Measurements from ENCODE around the gene CTSH. TPM values are rescaled to one million over a fixed set of nuclear protein-coding genes. Genes with fewer than 3 reads are reported as not detected.

Gene CTSH, protein sequence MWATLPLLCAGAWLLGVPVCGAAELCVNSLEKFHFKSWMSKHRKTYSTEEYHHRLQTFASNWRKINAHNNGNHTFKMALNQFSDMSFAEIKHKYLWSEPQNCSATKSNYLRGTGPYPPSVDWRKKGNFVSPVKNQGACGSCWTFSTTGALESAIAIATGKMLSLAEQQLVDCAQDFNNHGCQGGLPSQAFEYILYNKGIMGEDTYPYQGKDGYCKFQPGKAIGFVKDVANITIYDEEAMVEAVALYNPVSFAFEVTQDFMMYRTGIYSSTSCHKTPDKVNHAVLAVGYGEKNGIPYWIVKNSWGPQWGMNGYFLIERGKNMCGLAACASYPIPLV
- 19.7 and 41.2 TPM in 2 replicates for total RNA-seq (2014; rRNA removed; shearing (Covaris generic))
- polyA plus RNA-seq (2016; fragmentation: Nextera tagmentation; extraction: Ambion mirVana), result 18.2 and 19.9 TPM in 2 replicates
- long read RNA-seq, transcript CTSH-201 (12 exons, 2,190 nt), result major isoform, 22 of 24 reads
- long read RNA-seq, partial matches to known transcripts, result 0 of 24 reads
- long read RNA-seq, other reads (novel, unspliced or antisense), result 2 of 24 reads

DNA sequence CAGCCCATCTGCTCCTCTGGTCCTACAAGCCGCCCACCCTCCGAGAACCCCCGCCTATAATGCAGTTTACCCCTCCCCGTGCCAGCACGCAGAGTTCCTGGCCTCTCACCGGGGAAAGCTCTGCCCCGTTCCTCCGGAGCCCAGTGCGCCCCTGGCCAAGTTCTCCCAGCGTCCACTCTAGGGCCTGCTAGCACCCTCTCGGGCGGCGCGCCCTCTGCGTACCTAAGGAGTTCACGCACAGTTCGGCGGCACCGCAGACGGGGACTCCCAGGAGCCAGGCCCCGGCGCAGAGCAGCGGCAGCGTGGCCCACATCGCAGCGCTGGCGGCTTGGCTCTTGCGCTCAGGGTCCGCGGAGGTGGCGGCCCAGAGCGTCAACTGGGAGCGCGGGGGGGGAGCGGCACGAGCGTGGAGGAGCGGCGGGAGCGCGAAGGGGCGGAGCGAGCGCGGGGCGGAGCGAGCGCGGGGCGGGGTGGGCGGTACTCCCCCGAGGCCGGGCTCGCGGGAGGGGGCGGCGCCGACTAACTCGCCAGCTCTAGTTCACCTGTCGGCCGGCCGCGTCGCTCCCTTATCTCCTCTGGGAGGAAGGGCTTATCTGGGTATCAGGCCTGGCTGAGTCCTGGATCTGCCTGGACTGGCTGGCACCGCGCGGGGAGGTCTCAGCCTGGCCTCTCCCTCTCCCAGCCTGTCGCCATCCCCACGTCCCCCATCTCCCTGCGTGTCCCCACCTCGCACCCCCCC lies at the start of gene CTSH:
TSS of gene CTSH (minus strand) at position 378 of the 739 bp plus-strand sequence. CDS start at position 313, 65 bp downstream.
- TF ChIP-seq, protein P1, sequence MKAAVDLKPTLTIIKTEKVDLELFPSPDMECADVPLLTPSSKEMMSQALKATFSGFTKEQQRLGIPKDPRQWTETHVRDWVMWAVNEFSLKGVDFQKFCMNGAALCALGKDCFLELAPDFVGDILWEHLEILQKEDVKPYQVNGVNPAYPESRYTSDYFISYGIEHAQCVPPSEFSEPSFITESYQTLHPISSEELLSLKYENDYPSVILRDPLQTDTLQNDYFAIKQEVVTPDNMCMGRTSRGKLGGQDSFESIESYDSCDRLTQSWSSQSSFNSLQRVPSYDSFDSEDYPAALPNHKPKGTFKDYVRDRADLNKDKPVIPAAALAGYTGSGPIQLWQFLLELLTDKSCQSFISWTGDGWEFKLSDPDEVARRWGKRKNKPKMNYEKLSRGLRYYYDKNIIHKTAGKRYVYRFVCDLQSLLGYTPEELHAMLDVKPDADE (IDR thresholded peaks at IDR 0.05), result no peak
- TF ChIP-seq JUNB (IDR thresholded peaks at IDR 0.05; ENCODE audit: unreplicated experiment) (no peak), CREB1 (CRISPR knock-in tag; IDR thresholded peaks at IDR 0.05; ENCODE audit: low read depth) (no peak), NANOG (IDR thresholded peaks at IDR 0.05; ENCODE audit: borderline replicate concordance) (no peak), EZH2 (IDR thresholded peaks at IDR 0.05; ENCODE audit: low read depth, unreplicated experiment) (peak; percentile 30), POLR2AphosphoS5 (IDR thresholded peaks at IDR 0.05; ENCODE audit: low read depth) (peak; percentile 61), ZNF114 (CRISPR knock-in tag; IDR thresholded peaks at IDR 0.05) (no peak)
- Histone ChIP-seq H3K27me3 (ENCODE audit: insufficient read depth) (peaks cover 23% of the 10 kb centered on the region), H2AFZ (peak within 1 kb of the TSS; percentile 96), H3K4me2 (peak within 1 kb of the TSS; percentile 88), H3K27ac (ENCODE audit: low read depth) (no peak within 1 kb of the TSS), H3K36me3 (ENCODE audit: insufficient read depth) (no peaks in the 10 kb centered on the region), H3K79me2 (replicated peaks; ENCODE audit: insufficient read depth) (no peaks in the 10 kb centered on the region), H4K20me1 (replicated peaks; ENCODE audit: insufficient read depth) (no peaks in the 10 kb centered on the region), H3F3A (replicated peaks; ENCODE audit: low read depth) (no peaks in the 10 kb centered on the region), H3K9me2 (ENCODE audit: insufficient read depth) (no peaks in the 10 kb centered on the region), H3K4me1 (ENCODE audit: insufficient read depth) (no peaks in the 10 kb centered on the region), H3K4me3 (peak within 1 kb of the TSS; percentile 76)
- Mint-ChIP-seq H3K9me3 (no peaks in the 10 kb centered on the region; the same call in 2 of the 3 replicates), H3K27me3 (ENCODE audit: insufficient read depth, low read depth, poor library complexity) (peaks cover 22% of the 10 kb centered on the region), H3K4me3 (peak within 1 kb of the TSS; percentile 78), H3K4me1 (peaks cover 8% of the 10 kb centered on the region), H3K36me3 (ENCODE audit: low read depth) (no peaks in the 10 kb centered on the region; the same call in 2 of the 3 replicates), H3K27ac (no peak within 1 kb of the TSS)
- DNase-seq (ENCODE audit: low spot score) (peak; percentile 92), ATAC-seq (peak; percentile 88)

DNA sequence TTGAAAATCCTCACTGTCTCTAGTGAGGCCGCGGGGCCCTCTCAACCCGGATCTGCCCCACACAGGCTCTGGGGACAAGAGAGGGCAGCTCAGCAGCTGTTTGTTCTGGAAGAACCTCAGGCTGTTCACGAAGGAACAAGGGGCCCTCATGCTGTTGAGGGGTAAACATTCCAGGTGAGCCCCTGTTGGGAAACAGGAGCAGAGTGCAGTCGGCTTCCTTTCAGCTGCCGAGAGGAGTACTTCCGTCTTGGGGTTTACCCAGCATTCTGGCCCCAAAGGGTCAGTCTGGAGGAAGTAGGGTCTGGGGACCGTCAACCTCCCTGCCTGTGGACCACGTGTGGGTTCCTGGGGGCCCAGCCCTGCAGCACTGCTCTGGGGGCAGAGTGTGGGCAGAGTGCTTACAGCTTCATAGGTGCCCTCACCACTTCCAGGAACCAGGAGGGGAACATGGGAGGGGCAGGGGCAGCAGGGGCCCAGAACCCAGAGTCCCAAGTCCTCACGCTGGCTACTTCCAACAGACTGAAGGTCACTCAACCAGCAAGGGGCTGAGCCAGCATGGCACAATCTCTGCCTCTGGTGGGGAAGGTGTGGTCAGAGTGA lies 49.2 kb upstream of the CTSH start:
- peak; percentile 52 for ATAC-seq
- H3K27ac Mint-ChIP-seq, result no peak overlapping the region
- no peaks in the 10 kb centered on the region for H3F3A ChIP-seq (replicated peaks; ENCODE audit: low read depth)
- TF ChIP-seq, protein P2, sequence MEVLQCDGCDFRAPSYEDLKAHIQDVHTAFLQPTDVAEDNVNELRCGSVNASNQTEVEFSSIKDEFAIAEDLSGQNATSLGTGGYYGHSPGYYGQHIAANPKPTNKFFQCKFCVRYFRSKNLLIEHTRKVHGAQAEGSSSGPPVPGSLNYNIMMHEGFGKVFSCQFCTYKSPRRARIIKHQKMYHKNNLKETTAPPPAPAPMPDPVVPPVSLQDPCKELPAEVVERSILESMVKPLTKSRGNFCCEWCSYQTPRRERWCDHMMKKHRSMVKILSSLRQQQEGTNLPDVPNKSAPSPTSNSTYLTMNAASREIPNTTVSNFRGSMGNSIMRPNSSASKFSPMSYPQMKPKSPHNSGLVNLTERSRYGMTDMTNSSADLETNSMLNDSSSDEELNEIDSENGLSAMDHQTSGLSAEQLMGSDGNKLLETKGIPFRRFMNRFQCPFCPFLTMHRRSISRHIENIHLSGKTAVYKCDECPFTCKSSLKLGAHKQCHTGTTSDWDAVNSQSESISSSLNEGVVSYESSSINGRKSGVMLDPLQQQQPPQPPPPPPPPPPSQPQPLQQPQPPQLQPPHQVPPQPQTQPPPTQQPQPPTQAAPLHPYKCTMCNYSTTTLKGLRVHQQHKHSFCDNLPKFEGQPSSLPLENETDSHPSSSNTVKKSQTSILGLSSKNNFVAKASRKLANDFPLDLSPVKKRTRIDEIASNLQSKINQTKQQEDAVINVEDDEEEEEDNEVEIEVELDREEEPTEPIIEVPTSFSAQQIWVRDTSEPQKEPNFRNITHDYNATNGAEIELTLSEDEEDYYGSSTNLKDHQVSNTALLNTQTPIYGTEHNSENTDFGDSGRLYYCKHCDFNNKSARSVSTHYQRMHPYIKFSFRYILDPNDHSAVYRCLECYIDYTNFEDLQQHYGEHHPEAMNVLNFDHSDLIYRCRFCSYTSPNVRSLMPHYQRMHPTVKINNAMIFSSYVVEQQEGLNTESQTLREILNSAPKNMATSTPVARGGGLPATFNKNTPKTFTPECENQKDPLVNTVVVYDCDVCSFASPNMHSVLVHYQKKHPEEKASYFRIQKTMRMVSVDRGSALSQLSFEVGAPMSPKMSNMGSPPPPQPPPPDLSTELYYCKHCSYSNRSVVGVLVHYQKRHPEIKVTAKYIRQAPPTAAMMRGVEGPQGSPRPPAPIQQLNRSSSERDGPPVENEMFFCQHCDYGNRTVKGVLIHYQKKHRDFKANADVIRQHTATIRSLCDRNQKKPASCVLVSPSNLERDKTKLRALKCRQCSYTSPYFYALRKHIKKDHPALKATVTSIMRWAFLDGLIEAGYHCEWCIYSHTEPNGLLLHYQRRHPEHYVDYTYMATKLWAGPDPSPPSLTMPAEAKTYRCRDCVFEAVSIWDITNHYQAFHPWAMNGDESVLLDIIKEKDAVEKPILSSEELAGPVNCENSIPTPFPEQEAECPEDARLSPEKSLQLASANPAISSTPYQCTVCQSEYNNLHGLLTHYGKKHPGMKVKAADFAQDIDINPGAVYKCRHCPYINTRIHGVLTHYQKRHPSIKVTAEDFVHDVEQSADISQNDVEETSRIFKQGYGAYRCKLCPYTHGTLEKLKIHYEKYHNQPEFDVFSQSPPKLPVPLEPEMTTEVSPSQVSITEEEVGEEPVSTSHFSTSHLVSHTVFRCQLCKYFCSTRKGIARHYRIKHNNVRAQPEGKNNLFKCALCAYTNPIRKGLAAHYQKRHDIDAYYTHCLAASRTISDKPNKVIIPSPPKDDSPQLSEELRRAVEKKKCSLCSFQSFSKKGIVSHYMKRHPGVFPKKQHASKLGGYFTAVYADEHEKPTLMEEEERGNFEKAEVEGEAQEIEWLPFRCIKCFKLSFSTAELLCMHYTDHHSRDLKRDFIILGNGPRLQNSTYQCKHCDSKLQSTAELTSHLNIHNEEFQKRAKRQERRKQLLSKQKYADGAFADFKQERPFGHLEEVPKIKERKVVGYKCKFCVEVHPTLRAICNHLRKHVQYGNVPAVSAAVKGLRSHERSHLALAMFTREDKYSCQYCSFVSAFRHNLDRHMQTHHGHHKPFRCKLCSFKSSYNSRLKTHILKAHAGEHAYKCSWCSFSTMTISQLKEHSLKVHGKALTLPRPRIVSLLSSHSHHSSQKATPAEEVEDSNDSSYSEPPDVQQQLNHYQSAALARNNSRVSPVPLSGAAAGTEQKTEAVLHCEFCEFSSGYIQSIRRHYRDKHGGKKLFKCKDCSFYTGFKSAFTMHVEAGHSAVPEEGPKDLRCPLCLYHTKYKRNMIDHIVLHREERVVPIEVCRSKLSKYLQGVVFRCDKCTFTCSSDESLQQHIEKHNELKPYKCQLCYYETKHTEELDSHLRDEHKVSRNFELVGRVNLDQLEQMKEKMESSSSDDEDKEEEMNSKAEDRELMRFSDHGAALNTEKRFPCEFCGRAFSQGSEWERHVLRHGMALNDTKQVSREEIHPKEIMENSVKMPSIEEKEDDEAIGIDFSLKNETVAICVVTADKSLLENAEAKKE (CRISPR knock-in tag; IDR thresholded peaks at IDR 0.05), result no peak

More for the DNA sequence above, 49.2 kb upstream of the CTSH start:
- H2AFZ ChIP-seq, result no peak overlapping the region
- no peaks in the 10 kb centered on the region for H3K36me3 Mint-ChIP-seq (ENCODE audit: low read depth)
- no peak overlapping the region for H3K4me3 Mint-ChIP-seq
- H3K4me3 ChIP-seq, result no peak overlapping the region
- peaks cover 4% of the 10 kb centered on the region; the same call in 1 of the 3 replicates for H3K9me3 Mint-ChIP-seq
- H3K36me3 ChIP-seq (ENCODE audit: insufficient read depth), result no peaks in the 10 kb centered on the region
- H3K27ac ChIP-seq (ENCODE audit: low read depth), result no peak overlapping the region
- H3K4me1 Mint-ChIP-seq, result peaks cover 10% of the 10 kb centered on the region
- no peaks in the 10 kb centered on the region for H3K4me1 ChIP-seq (ENCODE audit: insufficient read depth)
- H4K20me1 ChIP-seq (replicated peaks; ENCODE audit: insufficient read depth), result no peaks in the 10 kb centered on the region
- peaks cover 7% of the 10 kb centered on the region for H3K27me3 Mint-ChIP-seq (ENCODE audit: insufficient read depth, low read depth, poor library complexity)
- H3K79me2 ChIP-seq (replicated peaks; ENCODE audit: insufficient read depth), result no peaks in the 10 kb centered on the region
- H3K9me2 ChIP-seq (ENCODE audit: insufficient read depth), result no peaks in the 10 kb centered on the region
- H3K27me3 ChIP-seq (ENCODE audit: insufficient read depth), result no peaks in the 10 kb centered on the region
- H3K4me2 ChIP-seq, result no peak overlapping the region
- DNase-seq (ENCODE audit: low spot score), result no peak
